WTC11 (cell line): ENCODE results near the gene AGBL1. TPM values are rescaled to one million over a fixed set of nuclear protein-coding genes. Genes with fewer than 3 reads are reported as not detected.

Experiments
- ATAC-seq: fragments of 200-7000 bp; cut with Tn5 transposase; 2 replicates; pipeline ENCODE4 v1.10.0; 2021; ENCODE audit warnings: mild to moderate bottlenecking, moderate library complexity
- CTCF ChIA-PET: fragments of 300-600 bp; sonication (Branson Sonifier 250); formaldehyde crosslinking; loops from one replicate; lab custom pipeline; 2021; ENCODE audit warnings: antibody characterized with exemption; lab: Charles Lee
- POLR2A ChIA-PET: fragments of 350-600 bp; sonication (Branson Sonifier 250); formaldehyde crosslinking; loops from one replicate; lab custom pipeline; 2021; ENCODE audit warnings: antibody characterized with exemption; lab: Charles Lee
- DNase-seq: peaks from one replicate; pipeline ENCODE4 v3.0.0; 2021; ENCODE audit warnings: low spot score
- H3K27ac Mint-ChIP-seq: 2 replicates; pipeline ENCODE4 v1.8.0; 2021; ENCODE audit warnings: mixed read lengths
- H3K27me3 Mint-ChIP-seq: 2 replicates; pipeline ENCODE4 v1.8.0; 2021; ENCODE audit warnings: low read depth, mild to moderate bottlenecking, moderate library complexity, mixed read lengths
- H3K36me3 Mint-ChIP-seq: 2 replicates; pipeline ENCODE4 v1.8.0; 2021; ENCODE audit warnings: mixed read lengths
- H3K4me1 Mint-ChIP-seq: 2 replicates; pipeline ENCODE4 v1.8.0; 2022; ENCODE audit warnings: mixed read lengths
- H3K4me3 Mint-ChIP-seq: 2 replicates; pipeline ENCODE4 v1.8.0; 2021; ENCODE audit warnings: mild to moderate bottlenecking, moderate library complexity, mixed read lengths
- H3K9me3 Mint-ChIP-seq: 2 replicates; pipeline ENCODE4 v1.8.0; 2021; ENCODE audit warnings: mixed read lengths
- ETV6 ChIP-seq: sonication (generic); formaldehyde crosslinking; IDR thresholded peaks from 2 replicates; pipeline ENCODE4 v1.8.1; 2022; ENCODE audit warnings: mild to moderate bottlenecking, missing genetic modification reagents
- JAZF1 ChIP-seq: fragments of 250-450 bp; sonication (Bioruptor Pico); IDR thresholded peaks from 2 replicates; pipeline ENCODE4 v1.9.0; 2021; ENCODE audit warnings: moderate library complexity, mild to moderate bottlenecking, inconsistent platforms
- JUN ChIP-seq: sonication (generic); formaldehyde crosslinking; IDR thresholded peaks from 2 replicates; pipeline ENCODE4 v1.8.0; 2023; ENCODE audit warnings: mild to moderate bottlenecking, missing genetic modification reagents
- NFE2L1 ChIP-seq: sonication (generic); formaldehyde crosslinking; IDR thresholded peaks from 2 replicates; pipeline ENCODE4 v1.8.1; 2023; ENCODE audit warnings: missing genetic modification reagents
- NFYB ChIP-seq: sonication (generic); formaldehyde crosslinking; conservative IDR thresholded peaks from 2 replicates; pipeline ENCODE4 v1.8.0; 2022; ENCODE audit warnings: low read depth, missing genetic modification reagents
- NR3C1 ChIP-seq: sonication (generic); formaldehyde crosslinking; conservative IDR thresholded peaks from 2 replicates; pipeline ENCODE4 v1.8.1; 2023; ENCODE audit warnings: low read depth, mild to moderate bottlenecking, missing genetic modification reagents
- PRRX2 ChIP-seq: fragments of 250-450 bp; sonication (Bioruptor Pico); IDR thresholded peaks from 2 replicates; pipeline ENCODE4 v1.8.0; 2021; ENCODE audit warnings: mild to moderate bottlenecking
- RORB ChIP-seq: fragments of 250-450 bp; sonication (Bioruptor Pico); IDR thresholded peaks from 2 replicates; pipeline ENCODE4 v1.9.0; 2021; ENCODE audit warnings: mild to moderate bottlenecking
- SMAD3 ChIP-seq: sonication (generic); formaldehyde crosslinking; IDR thresholded peaks from 2 replicates; pipeline ENCODE4 v1.8.0; 2022; ENCODE audit warnings: missing genetic modification reagents, mild to moderate bottlenecking, borderline replicate concordance
- SMAD4 ChIP-seq: sonication (generic); formaldehyde crosslinking; IDR thresholded peaks from 2 replicates; pipeline ENCODE4 v1.8.0; 2022; ENCODE audit warnings: mild to moderate bottlenecking, missing genetic modification reagents
- SOX15 ChIP-seq: fragments of 250-450 bp; sonication (Bioruptor Pico); IDR thresholded peaks from 2 replicates; pipeline ENCODE4 v1.9.0; 2021; ENCODE audit warnings: mild to moderate bottlenecking
- TCF7 ChIP-seq: sonication (generic); formaldehyde crosslinking; IDR thresholded peaks from 2 replicates; pipeline ENCODE4 v1.8.0; 2022; ENCODE audit warnings: mild to moderate bottlenecking, low read depth, missing genetic modification reagents, moderate library complexity
- ZNF138 ChIP-seq: sonication (generic); formaldehyde crosslinking; conservative IDR thresholded peaks from 2 replicates; pipeline ENCODE4 v1.8.1; 2022; ENCODE audit warnings: mild to moderate bottlenecking, moderate library complexity, missing genetic modification reagents
- ZNF219 ChIP-seq: sonication (generic); formaldehyde crosslinking; IDR thresholded peaks from 2 replicates; pipeline ENCODE4 v1.8.0; 2023; ENCODE audit warnings: missing genetic modification reagents, mild to moderate bottlenecking, borderline replicate concordance
- total RNA-seq: library from RNA; stranded (reverse); gene quantifications from 3 replicates; pipeline ENCODE4 v1.2.3, GENCODE V29; 2021
- TF ChIP-seq, protein P1 (sequence below): sonication (generic); formaldehyde crosslinking; conservative IDR thresholded peaks from 2 replicates; pipeline ENCODE4 v1.8.1; 2023; ENCODE audit warnings: mild to moderate bottlenecking, low read depth, missing genetic modification reagents, moderate library complexity
- TF ChIP-seq, protein P2 (sequence below): fragments of 250-450 bp; sonication (Bioruptor Pico); IDR thresholded peaks from 2 replicates; pipeline ENCODE4 v1.8.0; 2021; ENCODE audit warnings: mild to moderate bottlenecking
- TF ChIP-seq, protein P3 (sequence below): fragments of 250-450 bp; sonication (Bioruptor Pico); IDR thresholded peaks from 2 replicates; pipeline ENCODE4 v1.9.0; 2021; ENCODE audit warnings: mild to moderate bottlenecking, borderline replicate concordance

AGBL1 gene
- total RNA-seq, 1 experiment from 2014 or later: not detected

DNA sequence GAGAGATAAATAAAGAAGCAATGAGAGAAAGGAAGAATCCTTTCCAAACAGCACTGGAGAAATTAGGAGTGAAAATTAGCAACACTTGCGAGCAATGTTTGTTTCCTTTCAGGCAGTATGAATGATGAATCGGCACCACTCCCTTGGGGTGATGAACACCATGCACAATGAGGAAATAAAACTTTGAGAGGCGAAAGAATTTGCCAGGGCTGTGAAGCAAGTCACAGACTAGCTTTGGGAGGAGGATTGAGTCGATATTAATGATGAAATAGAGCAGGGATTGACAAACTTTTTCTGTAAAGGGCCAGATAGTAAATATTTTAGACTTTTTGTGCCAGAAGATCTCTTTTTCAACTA, 237.7 kb downstream of the AGBL1 start:
- no peaks in the 10 kb centered on the region for H3K27me3 Mint-ChIP-seq
- ChIA-PET CTCF (no interaction called here), POLR2A (no interaction called here)
- no peaks in the 10 kb centered on the region for H3K36me3 Mint-ChIP-seq
- DNase-seq: no peak
- ATAC-seq: no peak
- H3K4me1 Mint-ChIP-seq: peaks cover 25% of the 10 kb centered on the region
- TF ChIP-seq ZNF138 (CRISPR knock-in tag) (no peak), NFYB (CRISPR knock-in tag) (no peak)
- TF ChIP-seq, protein P1, sequence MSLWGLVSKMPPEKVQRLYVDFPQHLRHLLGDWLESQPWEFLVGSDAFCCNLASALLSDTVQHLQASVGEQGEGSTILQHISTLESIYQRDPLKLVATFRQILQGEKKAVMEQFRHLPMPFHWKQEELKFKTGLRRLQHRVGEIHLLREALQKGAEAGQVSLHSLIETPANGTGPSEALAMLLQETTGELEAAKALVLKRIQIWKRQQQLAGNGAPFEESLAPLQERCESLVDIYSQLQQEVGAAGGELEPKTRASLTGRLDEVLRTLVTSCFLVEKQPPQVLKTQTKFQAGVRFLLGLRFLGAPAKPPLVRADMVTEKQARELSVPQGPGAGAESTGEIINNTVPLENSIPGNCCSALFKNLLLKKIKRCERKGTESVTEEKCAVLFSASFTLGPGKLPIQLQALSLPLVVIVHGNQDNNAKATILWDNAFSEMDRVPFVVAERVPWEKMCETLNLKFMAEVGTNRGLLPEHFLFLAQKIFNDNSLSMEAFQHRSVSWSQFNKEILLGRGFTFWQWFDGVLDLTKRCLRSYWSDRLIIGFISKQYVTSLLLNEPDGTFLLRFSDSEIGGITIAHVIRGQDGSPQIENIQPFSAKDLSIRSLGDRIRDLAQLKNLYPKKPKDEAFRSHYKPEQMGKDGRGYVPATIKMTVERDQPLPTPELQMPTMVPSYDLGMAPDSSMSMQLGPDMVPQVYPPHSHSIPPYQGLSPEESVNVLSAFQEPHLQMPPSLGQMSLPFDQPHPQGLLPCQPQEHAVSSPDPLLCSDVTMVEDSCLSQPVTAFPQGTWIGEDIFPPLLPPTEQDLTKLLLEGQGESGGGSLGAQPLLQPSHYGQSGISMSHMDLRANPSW (CRISPR knock-in tag): no peak
- H3K9me3 Mint-ChIP-seq: peaks cover 13% of the 10 kb centered on the region
- H3K4me3 Mint-ChIP-seq: no peak overlapping the region
- no peak overlapping the region for H3K27ac Mint-ChIP-seq

DNA sequence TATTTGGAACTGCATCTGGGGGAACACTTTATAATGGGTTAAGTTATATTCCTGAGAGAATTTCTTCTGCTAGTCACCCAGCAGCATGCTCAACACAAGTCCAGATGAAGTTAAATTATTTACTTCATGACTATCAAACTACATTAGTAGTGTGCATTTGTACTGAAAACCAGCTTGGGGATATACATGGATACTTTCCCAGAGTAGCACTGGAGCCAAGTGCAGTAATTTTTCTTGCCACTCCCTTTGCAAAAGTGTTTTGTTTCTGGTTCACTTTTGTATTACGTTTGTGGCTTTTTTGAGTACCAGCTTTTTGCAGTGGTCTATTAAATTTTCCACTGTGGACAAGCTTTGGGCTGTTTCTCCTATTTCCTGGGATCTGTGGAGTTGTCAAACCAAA, 243.0 kb downstream of the AGBL1 start:
- Mint-ChIP-seq H3K27me3 (no peaks in the 10 kb centered on the region), H3K27ac (no peak overlapping the region)
- DNase-seq (no peak), ATAC-seq (no peak)
- no peak for TF ChIP-seq TCF7 (CRISPR knock-in tag)
- TF ChIP-seq SOX15: no peak
- TF ChIP-seq SMAD4 (CRISPR knock-in tag): no peak
- no peak for TF ChIP-seq ZNF219 (CRISPR knock-in tag)
- no peak for TF ChIP-seq NR3C1 (CRISPR knock-in tag)
- TF ChIP-seq JAZF1 (CRISPR knock-in tag): no peak
- TF ChIP-seq, protein P2, sequence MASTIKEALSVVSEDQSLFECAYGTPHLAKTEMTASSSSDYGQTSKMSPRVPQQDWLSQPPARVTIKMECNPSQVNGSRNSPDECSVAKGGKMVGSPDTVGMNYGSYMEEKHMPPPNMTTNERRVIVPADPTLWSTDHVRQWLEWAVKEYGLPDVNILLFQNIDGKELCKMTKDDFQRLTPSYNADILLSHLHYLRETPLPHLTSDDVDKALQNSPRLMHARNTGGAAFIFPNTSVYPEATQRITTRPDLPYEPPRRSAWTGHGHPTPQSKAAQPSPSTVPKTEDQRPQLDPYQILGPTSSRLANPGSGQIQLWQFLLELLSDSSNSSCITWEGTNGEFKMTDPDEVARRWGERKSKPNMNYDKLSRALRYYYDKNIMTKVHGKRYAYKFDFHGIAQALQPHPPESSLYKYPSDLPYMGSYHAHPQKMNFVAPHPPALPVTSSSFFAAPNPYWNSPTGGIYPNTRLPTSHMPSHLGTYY (CRISPR knock-in tag): no peak
- TF ChIP-seq NFE2L1 (CRISPR knock-in tag): no peak
- no peak for TF ChIP-seq PRRX2 (CRISPR knock-in tag)
- TF ChIP-seq ETV6 (CRISPR knock-in tag): no peak
- TF ChIP-seq NFYB (CRISPR knock-in tag): no peak
- TF ChIP-seq, protein P3, sequence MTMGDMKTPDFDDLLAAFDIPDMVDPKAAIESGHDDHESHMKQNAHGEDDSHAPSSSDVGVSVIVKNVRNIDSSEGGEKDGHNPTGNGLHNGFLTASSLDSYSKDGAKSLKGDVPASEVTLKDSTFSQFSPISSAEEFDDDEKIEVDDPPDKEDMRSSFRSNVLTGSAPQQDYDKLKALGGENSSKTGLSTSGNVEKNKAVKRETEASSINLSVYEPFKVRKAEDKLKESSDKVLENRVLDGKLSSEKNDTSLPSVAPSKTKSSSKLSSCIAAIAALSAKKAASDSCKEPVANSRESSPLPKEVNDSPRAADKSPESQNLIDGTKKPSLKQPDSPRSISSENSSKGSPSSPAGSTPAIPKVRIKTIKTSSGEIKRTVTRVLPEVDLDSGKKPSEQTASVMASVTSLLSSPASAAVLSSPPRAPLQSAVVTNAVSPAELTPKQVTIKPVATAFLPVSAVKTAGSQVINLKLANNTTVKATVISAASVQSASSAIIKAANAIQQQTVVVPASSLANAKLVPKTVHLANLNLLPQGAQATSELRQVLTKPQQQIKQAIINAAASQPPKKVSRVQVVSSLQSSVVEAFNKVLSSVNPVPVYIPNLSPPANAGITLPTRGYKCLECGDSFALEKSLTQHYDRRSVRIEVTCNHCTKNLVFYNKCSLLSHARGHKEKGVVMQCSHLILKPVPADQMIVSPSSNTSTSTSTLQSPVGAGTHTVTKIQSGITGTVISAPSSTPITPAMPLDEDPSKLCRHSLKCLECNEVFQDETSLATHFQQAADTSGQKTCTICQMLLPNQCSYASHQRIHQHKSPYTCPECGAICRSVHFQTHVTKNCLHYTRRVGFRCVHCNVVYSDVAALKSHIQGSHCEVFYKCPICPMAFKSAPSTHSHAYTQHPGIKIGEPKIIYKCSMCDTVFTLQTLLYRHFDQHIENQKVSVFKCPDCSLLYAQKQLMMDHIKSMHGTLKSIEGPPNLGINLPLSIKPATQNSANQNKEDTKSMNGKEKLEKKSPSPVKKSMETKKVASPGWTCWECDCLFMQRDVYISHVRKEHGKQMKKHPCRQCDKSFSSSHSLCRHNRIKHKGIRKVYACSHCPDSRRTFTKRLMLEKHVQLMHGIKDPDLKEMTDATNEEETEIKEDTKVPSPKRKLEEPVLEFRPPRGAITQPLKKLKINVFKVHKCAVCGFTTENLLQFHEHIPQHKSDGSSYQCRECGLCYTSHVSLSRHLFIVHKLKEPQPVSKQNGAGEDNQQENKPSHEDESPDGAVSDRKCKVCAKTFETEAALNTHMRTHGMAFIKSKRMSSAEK: no peak
- TF ChIP-seq RORB (CRISPR knock-in tag): no peak
- no peak for TF ChIP-seq JUN (CRISPR knock-in tag)
- no peak for TF ChIP-seq SMAD3 (CRISPR knock-in tag)
- TF ChIP-seq, all 79 proteins: peak for 0
- CTCF ChIA-PET: no interaction called here
- H3K9me3 Mint-ChIP-seq: peaks cover 13% of the 10 kb centered on the region
- POLR2A ChIA-PET: no interaction called here
- no peak overlapping the region for H3K4me3 Mint-ChIP-seq
- peaks cover 14% of the 10 kb centered on the region for H3K4me1 Mint-ChIP-seq
- no peaks in the 10 kb centered on the region for H3K36me3 Mint-ChIP-seq
